ENCODE results near the gene GALNT10.

GALNT10 gene

GRCh38 chr5:154210163-154210562 is 19.6 kb downstream of the GALNT10 start:
- TF ChIP-seq, protein P1, sequence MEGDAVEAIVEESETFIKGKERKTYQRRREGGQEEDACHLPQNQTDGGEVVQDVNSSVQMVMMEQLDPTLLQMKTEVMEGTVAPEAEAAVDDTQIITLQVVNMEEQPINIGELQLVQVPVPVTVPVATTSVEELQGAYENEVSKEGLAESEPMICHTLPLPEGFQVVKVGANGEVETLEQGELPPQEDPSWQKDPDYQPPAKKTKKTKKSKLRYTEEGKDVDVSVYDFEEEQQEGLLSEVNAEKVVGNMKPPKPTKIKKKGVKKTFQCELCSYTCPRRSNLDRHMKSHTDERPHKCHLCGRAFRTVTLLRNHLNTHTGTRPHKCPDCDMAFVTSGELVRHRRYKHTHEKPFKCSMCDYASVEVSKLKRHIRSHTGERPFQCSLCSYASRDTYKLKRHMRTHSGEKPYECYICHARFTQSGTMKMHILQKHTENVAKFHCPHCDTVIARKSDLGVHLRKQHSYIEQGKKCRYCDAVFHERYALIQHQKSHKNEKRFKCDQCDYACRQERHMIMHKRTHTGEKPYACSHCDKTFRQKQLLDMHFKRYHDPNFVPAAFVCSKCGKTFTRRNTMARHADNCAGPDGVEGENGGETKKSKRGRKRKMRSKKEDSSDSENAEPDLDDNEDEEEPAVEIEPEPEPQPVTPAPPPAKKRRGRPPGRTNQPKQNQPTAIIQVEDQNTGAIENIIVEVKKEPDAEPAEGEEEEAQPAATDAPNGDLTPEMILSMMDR (IDR thresholded peaks at IDR 0.05; ENCODE audit: extremely low read depth, insufficient read depth, missing control alignments), result no peak
- in situ Hi-C loops (cut with MboI; ENCODE audit: low pct_unique_long_range_greater_than_20kb, low sequenced_read_pairs, unreplicated experiment), result no loop called here
- no peak for DNase-seq (ENCODE audit: low spot score)

DNA sequence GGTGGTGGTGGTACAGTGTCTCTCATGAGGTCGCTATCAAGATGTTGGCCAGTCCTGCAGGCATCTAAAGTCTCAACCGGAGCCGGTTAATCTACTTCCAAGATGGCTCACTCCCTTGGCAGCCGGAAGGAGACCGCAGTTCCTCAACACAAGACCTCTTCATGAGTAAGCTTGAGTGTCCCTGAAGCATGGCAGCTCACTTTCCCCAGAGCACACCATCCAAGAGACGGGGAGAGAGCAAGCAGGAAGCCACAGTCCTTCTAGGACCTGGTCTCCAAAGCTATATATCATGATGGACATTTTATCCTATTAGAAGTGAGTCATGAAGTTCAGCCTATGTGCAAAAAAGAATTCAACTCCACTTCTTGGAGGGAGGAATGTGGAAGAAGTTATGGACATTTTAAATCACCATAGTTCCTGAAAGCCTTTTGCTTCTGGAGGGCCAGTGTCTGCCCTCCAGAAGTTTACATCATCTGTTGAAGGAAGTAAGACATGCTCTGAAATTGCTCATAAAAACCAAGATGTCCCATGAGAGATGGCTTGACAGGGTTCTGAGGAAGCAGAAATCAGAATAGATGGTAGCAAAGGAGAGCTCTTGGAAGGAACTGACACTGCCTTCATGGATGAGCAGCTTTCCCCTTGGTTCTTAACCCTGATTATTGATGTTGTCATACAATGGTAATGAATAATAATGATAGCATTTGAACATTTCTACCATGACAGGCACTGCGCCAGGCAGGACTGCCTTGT is 21.3 kb downstream of the GALNT10 start:
- no peak for DNase-seq (ENCODE audit: low spot score)
- TF ChIP-seq, protein P1 (IDR thresholded peaks at IDR 0.05; ENCODE audit: extremely low read depth, insufficient read depth, missing control alignments), result no peak
- in situ Hi-C loops (cut with MboI; ENCODE audit: low pct_unique_long_range_greater_than_20kb, low sequenced_read_pairs, unreplicated experiment), result no loop called here

DNA sequence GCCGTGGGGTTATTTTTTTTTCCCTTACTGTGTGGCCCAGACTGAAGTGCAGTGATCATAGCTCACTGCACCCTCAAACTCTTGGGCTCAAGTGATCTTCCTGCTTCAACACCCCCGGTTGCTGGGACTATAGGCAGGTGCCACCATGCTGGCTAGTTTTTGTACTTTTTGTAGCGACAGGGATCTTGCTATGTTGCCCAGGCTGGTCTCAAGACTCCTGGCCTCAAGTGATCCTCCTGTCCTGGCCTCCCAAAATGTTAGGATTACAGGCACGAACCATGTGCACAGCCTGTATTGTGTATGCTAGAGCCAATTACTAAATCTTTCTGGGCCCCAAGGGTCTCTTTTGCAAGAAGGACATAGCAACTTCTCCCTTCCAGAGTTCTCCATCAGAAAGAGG is 23.1 kb downstream of the GALNT10 start:
- no peak for DNase-seq (ENCODE audit: low spot score)
- TF ChIP-seq, protein P1 (IDR thresholded peaks at IDR 0.05; ENCODE audit: extremely low read depth, insufficient read depth, missing control alignments), result no peak

DNA sequence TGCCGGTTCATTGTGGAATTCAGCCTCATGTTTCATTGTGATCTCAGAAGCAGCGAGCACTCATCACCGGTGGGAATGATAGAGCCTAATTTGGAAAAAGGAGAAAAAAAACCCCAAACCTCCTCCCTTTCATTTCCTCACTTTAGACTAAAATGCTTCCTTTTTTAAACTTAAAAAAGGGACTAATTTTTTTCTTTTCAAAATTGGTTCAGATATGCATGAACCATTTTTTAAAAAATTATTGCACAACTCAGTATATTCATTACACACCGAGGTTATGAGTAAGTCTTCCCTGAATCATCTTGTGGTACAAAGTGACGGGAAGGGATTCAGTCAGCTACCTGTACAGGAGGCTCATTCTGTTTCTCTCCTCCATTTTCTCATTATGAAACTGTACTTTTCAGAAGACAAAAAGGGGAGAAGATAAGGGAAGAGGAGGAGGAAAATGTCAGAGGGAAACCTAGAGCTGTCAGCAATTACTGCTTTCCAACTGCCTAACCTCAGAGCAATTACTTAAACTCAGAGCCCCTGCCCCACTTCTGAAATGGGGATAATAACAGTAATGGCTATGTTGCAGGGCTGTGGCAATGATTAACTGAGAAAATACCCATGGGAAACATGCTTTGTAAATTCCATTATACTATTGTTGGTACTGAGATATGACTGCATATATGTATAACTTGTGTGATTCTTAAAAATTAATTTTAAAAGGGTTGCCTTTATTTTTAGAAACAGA is 24.0 kb downstream of the GALNT10 start:
- peak; percentile 54 for DNase-seq (ENCODE audit: low spot score)
- in situ Hi-C loops (cut with MboI; ENCODE audit: low pct_unique_long_range_greater_than_20kb, low sequenced_read_pairs, unreplicated experiment), result no loop called here
- TF ChIP-seq, protein P1 (IDR thresholded peaks at IDR 0.05; ENCODE audit: extremely low read depth, insufficient read depth, missing control alignments), result no peak

More for the DNA sequence above, 23.1 kb downstream of the GALNT10 start:
- in situ Hi-C loops (cut with MboI; ENCODE audit: low pct_unique_long_range_greater_than_20kb, low sequenced_read_pairs, unreplicated experiment), result no loop called here

DNA sequence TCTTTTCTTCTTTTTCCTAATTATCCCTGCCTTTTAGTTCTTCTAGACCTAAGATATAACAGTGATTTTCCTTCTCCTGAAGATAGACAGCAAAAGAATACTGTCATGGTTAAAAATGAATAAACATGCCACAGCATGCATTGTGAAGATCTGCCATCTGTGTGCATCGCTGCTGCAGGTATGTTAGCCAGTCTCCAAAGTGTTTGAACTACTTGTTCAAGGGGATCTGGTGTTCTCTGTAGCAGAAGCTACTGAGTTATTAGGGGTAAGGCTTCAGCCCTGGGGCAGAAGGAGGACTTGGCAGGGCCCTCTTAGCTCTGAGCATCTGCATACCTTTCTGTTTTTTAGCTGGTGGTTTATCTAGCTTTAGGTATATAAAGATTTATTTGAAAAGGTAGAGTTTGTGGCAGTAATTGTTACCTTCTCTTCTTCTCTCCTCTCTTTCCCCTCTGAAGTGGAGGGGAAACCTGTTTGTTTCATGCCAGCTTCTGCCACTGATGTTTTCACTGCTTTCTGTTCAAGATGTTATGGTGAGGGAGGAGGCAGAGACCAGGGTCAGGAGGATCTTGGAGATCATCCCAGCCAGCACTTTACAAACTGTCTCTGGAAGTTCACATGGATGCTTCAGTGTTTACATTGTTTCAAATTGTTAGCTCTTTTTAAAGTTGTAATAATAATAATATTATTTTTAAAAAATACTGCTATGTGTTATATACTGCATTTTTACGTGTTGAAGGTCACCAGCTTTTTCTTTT is 25.2 kb downstream of the GALNT10 start:
- DNase-seq (ENCODE audit: low spot score), result no peak
- TF ChIP-seq, protein P1 (IDR thresholded peaks at IDR 0.05; ENCODE audit: extremely low read depth, insufficient read depth, missing control alignments), result no peak
- in situ Hi-C loops (cut with MboI; ENCODE audit: low pct_unique_long_range_greater_than_20kb, low sequenced_read_pairs, unreplicated experiment), result no loop called here

DNA sequence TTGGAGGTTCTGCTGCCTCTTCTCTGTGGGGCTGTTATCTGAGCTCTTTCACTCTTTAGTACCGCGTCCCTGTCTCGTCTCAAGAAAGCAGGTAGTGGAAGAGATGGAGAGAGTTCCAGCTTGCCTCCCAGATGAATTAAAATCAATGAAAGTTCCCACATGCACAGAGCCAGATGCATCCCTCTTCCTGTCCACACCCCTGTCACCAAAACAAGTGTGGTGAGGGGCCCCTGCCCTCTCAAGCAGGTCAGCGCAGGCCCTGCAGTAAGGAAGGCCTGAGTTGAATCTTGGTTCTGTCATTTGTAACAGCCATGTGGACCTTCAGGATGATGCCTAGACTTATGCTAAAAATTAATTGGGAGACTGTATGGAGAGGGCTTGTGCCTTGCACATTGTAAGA is 26.9 kb downstream of the GALNT10 start:
- no peak for DNase-seq (ENCODE audit: low spot score)
- TF ChIP-seq, protein P1 (IDR thresholded peaks at IDR 0.05; ENCODE audit: extremely low read depth, insufficient read depth, missing control alignments), result no peak
- in situ Hi-C loops (cut with MboI; ENCODE audit: low pct_unique_long_range_greater_than_20kb, low sequenced_read_pairs, unreplicated experiment), result no loop called here

All from GM13977 (cell line).